Fibroblast of lung (primary cell): ENCODE data around the gene RPRD2.

Source experiments
- CTCF ChIP-seq, 2 donors: IDR thresholded peaks in 1 of 2; conservative IDR thresholded peaks in 1 of 2; 1 replicate in 1 of 2; 2 replicates in 1 of 2; pipeline ENCODE4 v1.5.1; 2011 to 2012; ENCODE audit warnings: low read length in 2 of 2, control low read depth in 1 of 2, inconsistent platforms in 1 of 2, low read depth in 1 of 2, mild to moderate bottlenecking in 1 of 2
- EZH2 ChIP-seq: IDR thresholded peaks from 2 replicates; pipeline ENCODE4 v1.5.1; 2012; ENCODE audit warnings: low read length, control low read depth, mild to moderate bottlenecking; ENCODE audit errors: missing control alignments

DNA sequence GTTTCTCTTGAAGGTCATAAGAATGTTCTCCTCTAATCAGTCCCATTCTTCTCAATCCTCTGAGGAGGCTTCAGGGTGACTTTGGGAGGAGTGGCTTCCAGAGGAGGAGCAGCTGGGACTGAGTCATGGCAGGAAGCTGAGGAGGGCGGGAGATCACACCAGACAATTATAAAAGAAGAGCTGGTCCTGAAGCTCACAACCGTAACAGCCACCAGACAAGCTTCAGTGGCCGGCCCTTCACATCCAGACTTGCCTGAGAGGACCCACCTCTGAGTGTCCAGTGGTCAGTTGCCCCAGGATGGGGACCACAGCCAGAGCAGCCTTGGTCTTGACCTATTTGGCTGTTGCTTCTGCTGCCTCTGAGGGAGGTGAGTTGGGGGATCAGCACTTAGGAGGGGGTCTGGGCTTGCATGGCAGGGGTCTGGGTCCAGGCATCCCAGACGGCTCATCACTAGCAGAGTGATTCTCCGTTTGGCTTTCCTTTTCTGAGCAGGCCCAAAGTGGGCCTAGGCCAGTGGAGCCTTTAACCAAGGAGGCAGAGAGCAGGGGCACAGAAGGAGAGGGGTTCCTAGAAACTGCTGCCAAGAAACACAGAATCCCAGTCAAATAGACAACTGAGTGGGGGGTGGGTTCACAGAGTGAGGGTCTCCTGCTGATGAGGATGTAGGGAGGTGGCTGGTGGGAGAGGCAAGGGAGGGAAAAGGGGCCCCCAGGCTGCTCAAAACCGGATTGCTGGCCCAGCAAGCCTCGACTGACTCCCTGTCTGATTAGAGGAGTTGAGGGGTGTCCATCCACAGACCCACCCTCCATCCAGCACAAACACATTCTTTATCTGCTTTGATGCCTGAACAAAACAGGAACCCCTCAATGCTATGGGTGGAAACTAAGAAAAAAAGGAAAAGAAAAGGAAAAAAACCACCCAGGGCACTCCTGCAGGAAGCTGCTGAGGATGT is 144.2 kb downstream of the RPRD2 start, which contains the start of gene ECM1:
- no peak for TF ChIP-seq CTCF (conservative IDR thresholded peaks at IDR 0.05 in 1 of 2, IDR thresholded peaks at IDR 0.05 in 1 of 2; ENCODE audit: low read depth in 1 of 2, low read length in 2 of 2)
- TF ChIP-seq EZH2 = no peak
